GM12878 (cell line): ENCODE measurements around the gene PHACTR1. TPM values are rescaled to one million over a fixed set of nuclear protein-coding genes. Genes with fewer than 3 reads are reported as not detected.

Source experiments
- ATAC-seq: fragments of 200-7000 bp; cut with Tn5 transposase; 3 replicates; pipeline ENCODE4 v1.9.1; 2020; ENCODE audit warnings: mild to moderate bottlenecking, moderate library complexity
- BruUV-seq: library from RNA; stranded (reverse); fragments of 400-500 nt; replicated peaks from 2 replicates; lab custom pipeline; 2021; lab: Mats Ljungman, UMichigan
- CTCF ChIA-PET: fragments of 300-600 bp; sonication (Branson Sonifier 250); formaldehyde crosslinking; extraction: SDS; loops from one replicate; lab custom pipeline; 2021; ENCODE audit warnings: inconsistent platforms; lab: Yijun Ruan, JAX
- POLR2A ChIA-PET: fragments of 350-600 bp; formaldehyde crosslinking; extraction: SDS; loops from one replicate; lab custom pipeline; 2021; ENCODE audit warnings: inconsistent platforms; lab: Charles Lee
- RAD21 ChIA-PET: fragments of 300-600 bp; sonication (Branson Sonifier 250); formaldehyde crosslinking; loops from one replicate; lab custom pipeline; 2023; ENCODE audit warnings: antibody characterized with exemption; ENCODE audit not compliant: unreplicated experiment; lab: Charles Lee
- SMC1A ChIA-PET: fragments of 300-600 bp; sonication (Branson Sonifier 250); formaldehyde crosslinking; loops from one replicate; lab custom pipeline; 2023; ENCODE audit not compliant: unreplicated experiment, uncharacterized antibody; lab: Charles Lee
- DNase-seq: peaks from one replicate; pipeline ENCODE4 v3.0.0-alpha.2; 2011; ENCODE audit warnings: low read depth, low spot score
- FAIRE-seq: peaks from 3 replicates; lab custom pipeline; 2011; peaks lifted over from hg19 to GRCh38; lab: Jason Lieb, UNC
- H2AFZ ChIP-seq: 2 replicates; pipeline ENCODE4 v1.6.0; 2011; ENCODE audit warnings: low read depth, low read length, control low read depth; ENCODE audit not compliant: control insufficient read depth
- H3K27ac ChIP-seq: 2 replicates; pipeline ENCODE4 v1.5.1; 2011; ENCODE audit warnings: control low read depth; ENCODE audit not compliant: control insufficient read depth, insufficient read depth
- H3K27me3 ChIP-seq, 2 experiments: replicated peaks in 1 of 2; 2 replicates each; pipeline versions ENCODE4 v1.6.0 to v1.6.1; 2011; ENCODE audit warnings: low read length in 1 of 2; ENCODE audit not compliant: control insufficient read depth in 2 of 2, insufficient read depth in 2 of 2
- H3K36me3 ChIP-seq, 2 experiments: 2 replicates each; pipeline ENCODE4 v1.5.1; 2011; ENCODE audit warnings: low read length in 1 of 2; ENCODE audit not compliant: control insufficient read depth in 2 of 2, insufficient read depth in 2 of 2
- H3K4me1 ChIP-seq: 2 replicates; pipeline ENCODE4 v1.6.1; 2011; ENCODE audit warnings: mild to moderate bottlenecking, low read length, moderate library complexity, mixed read lengths; ENCODE audit not compliant: control insufficient read depth, insufficient read depth
- H3K4me2 ChIP-seq: 2 replicates; pipeline ENCODE4 v1.6.0; 2011; ENCODE audit warnings: control low read depth; ENCODE audit not compliant: control insufficient read depth, insufficient read depth
- H3K4me3 ChIP-seq: fragments of 200-600 bp; sonication (generic); 2 replicates; pipeline ENCODE4 v1.5.1; 2016
- H3K79me2 ChIP-seq: 2 replicates; pipeline ENCODE4 v1.6.0; 2011; ENCODE audit warnings: low read length; ENCODE audit not compliant: control insufficient read depth, insufficient read depth
- H3K9ac ChIP-seq: 2 replicates; pipeline ENCODE4 v1.8.0; 2011; ENCODE audit warnings: low read length, control low read depth, mixed read lengths; ENCODE audit not compliant: control insufficient read depth, insufficient read depth
- H3K9me3 ChIP-seq: replicated peaks from 3 replicates; pipeline ENCODE4 v1.5.1; 2011; ENCODE audit warnings: mild to moderate bottlenecking, low read length; ENCODE audit not compliant: control insufficient read depth, insufficient read depth
- H4K20me1 ChIP-seq: 2 replicates; pipeline ENCODE4 v1.6.0; 2011; ENCODE audit not compliant: control insufficient read depth, insufficient read depth
- BCL3 ChIP-seq: IDR thresholded peaks from 2 replicates; pipeline ENCODE4 v1.6.1; 2011; ENCODE audit warnings: borderline replicate concordance, low read depth, mild to moderate bottlenecking, moderate library complexity, low read length; ENCODE audit not compliant: insufficient read depth, poor library complexity, severe bottlenecking
- CHD1 ChIP-seq: IDR thresholded peaks from 2 replicates; pipeline ENCODE4 v1.6.1; 2012; ENCODE audit warnings: low read depth, low read length, improper control_type of control experiment
- EED ChIP-seq: sonication (generic); IDR thresholded peaks from 2 replicates; pipeline ENCODE4 v1.6.1; 2016; ENCODE audit warnings: antibody characterized with exemption, low read depth
- HDGF ChIP-seq: fragments of 450-650 bp; IDR thresholded peaks from 2 replicates; pipeline ENCODE4 v1.6.1; 2016; ENCODE audit warnings: antibody characterized with exemption
- JUND ChIP-seq: IDR thresholded peaks from 2 replicates; pipeline ENCODE4 v1.6.1; 2012; ENCODE audit warnings: low read depth, mild to moderate bottlenecking, low read length, improper control_type of control experiment, moderate library complexity
- LARP7 ChIP-seq: fragments of 450-650 bp; IDR thresholded peaks from 2 replicates; pipeline ENCODE4 v1.6.1; 2017; ENCODE audit warnings: mild to moderate bottlenecking
- MTA3 ChIP-seq: IDR thresholded peaks from 2 replicates; pipeline ENCODE4 v1.6.1; 2012; ENCODE audit warnings: low read length, inconsistent platforms, borderline replicate concordance
- NR2C2 ChIP-seq: IDR thresholded peaks from 2 replicates; pipeline ENCODE4 v1.6.1; 2011; ENCODE audit warnings: borderline replicate concordance, low read depth; ENCODE audit not compliant: control insufficient read depth, insufficient read length
- RELB ChIP-seq: fragments of 450-650 bp; IDR thresholded peaks from 2 replicates; pipeline ENCODE4 v1.6.1; 2017; ENCODE audit warnings: low read depth, mild to moderate bottlenecking, moderate library complexity
- STAT1 ChIP-seq: fragments of 450-650 bp; conservative IDR thresholded peaks from 2 replicates; pipeline ENCODE4 v1.6.1; 2014; ENCODE audit warnings: antibody characterized with exemption, mild to moderate bottlenecking
- STAT3 ChIP-seq: IDR thresholded peaks from 2 replicates; pipeline ENCODE4 v1.6.1; 2011; ENCODE audit warnings: low read depth, low read length, improper control_type of control experiment
- TAF1 ChIP-seq: IDR thresholded peaks from 2 replicates; pipeline ENCODE4 v1.6.1; 2011; ENCODE audit warnings: mild to moderate bottlenecking, low read depth, low read length, borderline replicate concordance
- ZNF207 ChIP-seq: fragments of 450-650 bp; IDR thresholded peaks from 2 replicates; pipeline ENCODE4 v1.6.1; 2014; ENCODE audit warnings: antibody characterized with exemption, mild to moderate bottlenecking, borderline replicate concordance
- WGBS: methylation state at CpG from one replicate; pipeline ENCODE4 v1.1.6; 2016; ENCODE audit warnings: low lambda C conversion rate; ENCODE audit not compliant: insufficient replicate concordance, insufficient coverage; ENCODE audit errors: missing lambda C conversion rate; 5-methylcytosine and 5-hydroxymethylcytosine counted together
- in situ Hi-C: fragments of 300-500 bp; cut with MboI; formaldehyde crosslinking; loops from 9 replicates; pipeline ENCODE4 v1.14.3; 2018; ENCODE audit warnings: mixed read lengths
- intact Hi-C: fragments of 100-400 bp; cut with micrococcal nuclease; formaldehyde crosslinking; loops from one replicate; pipeline ENCODE4 v1.14.2; 2022; ENCODE audit not compliant: unreplicated experiment
- polyA plus RNA-seq, 11 experiments: library from polyadenylated mRNA; depleted of rRNA in 4 of 11; unstranded in 6 of 11; stranded (reverse) in 5 of 11; fragments of >200 nt; fragmentation: Nextera tagmentation in 4 of 11; fragmentation: Illumina TruSeq in 1 of 11; extraction: Ambion mirVana in 4 of 11; extraction: Trizol in 1 of 11; gene quantifications; 1 replicate in 1 of 11; 2 replicates in 10 of 11; pipeline versions ENCODE4 v1.2.1 to v1.2.3, GENCODE V29; 2011 to 2016; ENCODE audit warnings: inconsistent platforms in 2 of 11, missing spikeins in 2 of 11, low read depth in 1 of 11
- total RNA-seq, 4 experiments: library from RNA; depleted of rRNA in 3 of 4; stranded (reverse); fragments of >200 nt in 3 of 4; fragmentation: Illumina TruSeq in 1 of 4; extraction: Trizol in 1 of 4; gene quantifications; 2 replicates each; pipeline versions ENCODE4 v1.2.1 to v1.2.3, GENCODE V29; 2013 to 2021
- TF ChIP-seq, protein P1 (sequence below): fragments of 450-650 bp; IDR thresholded peaks from 2 replicates; pipeline ENCODE4 v1.6.1; 2017; ENCODE audit warnings: borderline replicate concordance

Gene PHACTR1
- total and polyA plus RNA-seq, 10 of the 15 experiments (the other 5 are each of a cell fraction or from before 2014, with no cell fraction given) = 34.2 to 94.6 (median 62.3) TPM

- Histone ChIP-seq H4K20me1 (no peaks in the 10 kb centered on the region), H3K27ac (no peak overlapping the region), H3K36me3 (no peaks in the 10 kb centered on the region), H3K9me3 (no peaks in the 10 kb centered on the region), H2AFZ (no peak overlapping the region), H3K4me3 (no peak overlapping the region), H3K4me1 (no peaks in the 10 kb centered on the region), H3K79me2 (no peaks in the 10 kb centered on the region), H3K27me3 (peaks cover 1 to 2% of the 10 kb centered on the region in 2 experiments), H3K4me2 (no peak overlapping the region), H3K9ac (no peak overlapping the region)
- ChIA-PET CTCF (interaction anchor here (1.0 kb wide), 1 partner anchor 19 kb away, joined by 4 read pairs; no protein-coding TSS in a partner anchor), RAD21 (no interaction called here), SMC1A (interaction anchor here (1.2 kb wide), 1 partner anchor 400 kb away, joined by 3 read pairs; no protein-coding TSS in a partner anchor), POLR2A (no interaction called here)
- DNase-seq (no peak), ATAC-seq (no peak), FAIRE-seq (no peak)
- in situ Hi-C loops (no loop called here), intact Hi-C loops (no loop called here)
- no TSS peak for BruUV-seq
- 13% methylated on average over 6 of the region's 6 CpGs for WGBS
- TF ChIP-seq TAF1 (no peak), HDGF (no peak), LARP7 (no peak)
- TF ChIP-seq, all 136 proteins: peak for 0
Measured at GRCh38 chr6:12875051-12875450, 158.5 kb downstream of the PHACTR1 start.

DNA sequence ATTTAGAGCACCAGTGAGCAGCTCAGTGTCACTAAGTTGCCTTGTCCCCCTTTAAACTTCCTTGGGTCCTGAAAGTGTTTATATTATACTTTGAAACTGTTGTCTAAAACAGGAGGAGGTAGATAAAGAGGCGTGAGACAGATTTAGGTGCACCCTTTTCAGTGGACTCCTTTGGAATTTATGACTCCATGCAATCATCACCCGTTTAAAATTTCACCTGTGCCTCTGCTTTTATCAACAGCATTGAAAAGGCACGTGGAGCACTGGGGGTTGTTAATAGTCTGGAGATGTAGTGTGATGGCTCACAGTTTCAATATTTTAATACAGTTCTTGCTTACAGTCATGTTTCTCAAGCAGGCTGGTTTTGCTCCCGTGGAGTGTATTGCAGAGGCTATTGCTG is 162.2 kb downstream of the PHACTR1 start:
- no peaks in the 10 kb centered on the region for H4K20me1 ChIP-seq
- H3K27ac ChIP-seq = no peak overlapping the region
- H3K9ac ChIP-seq = no peak overlapping the region
- ChIA-PET SMC1A (interaction anchor here (1.0 kb wide), 1 partner anchor 9 kb away, joined by 3 read pairs; no protein-coding TSS in a partner anchor), POLR2A (no interaction called here), CTCF (interaction anchor here (1.3 kb wide), 1 partner anchor 13 kb away, joined by 4 read pairs; no protein-coding TSS in a partner anchor), RAD21 (no interaction called here)
- peaks cover 1 to 2% of the 10 kb centered on the region in 2 experiments for H3K27me3 ChIP-seq
- ATAC-seq (no peak), DNase-seq (no peak), FAIRE-seq (no peak)
- H3K4me2 ChIP-seq = no peak overlapping the region
- H3K4me1 ChIP-seq = no peaks in the 10 kb centered on the region
- no peak overlapping the region for H2AFZ ChIP-seq
- in situ Hi-C loops = no loop called here
- 8% methylated on average over 4 of the region's 4 CpGs for WGBS
- no peaks in the 10 kb centered on the region for H3K79me2 ChIP-seq
- no peak overlapping the region for H3K4me3 ChIP-seq
- intact Hi-C loops = no loop called here
- H3K9me3 ChIP-seq = no peaks in the 10 kb centered on the region
- no TSS peak for BruUV-seq
- H3K36me3 ChIP-seq = no peaks in the 10 kb centered on the region
- TF ChIP-seq STAT3 (no peak), JUND (no peak), RELB (no peak), ZNF207 (no peak), STAT1 (no peak), BCL3 (no peak), NR2C2 (no peak), CHD1 (no peak), TAF1 (no peak), MTA3 (no peak), EED (no peak)
- TF ChIP-seq, protein P1, sequence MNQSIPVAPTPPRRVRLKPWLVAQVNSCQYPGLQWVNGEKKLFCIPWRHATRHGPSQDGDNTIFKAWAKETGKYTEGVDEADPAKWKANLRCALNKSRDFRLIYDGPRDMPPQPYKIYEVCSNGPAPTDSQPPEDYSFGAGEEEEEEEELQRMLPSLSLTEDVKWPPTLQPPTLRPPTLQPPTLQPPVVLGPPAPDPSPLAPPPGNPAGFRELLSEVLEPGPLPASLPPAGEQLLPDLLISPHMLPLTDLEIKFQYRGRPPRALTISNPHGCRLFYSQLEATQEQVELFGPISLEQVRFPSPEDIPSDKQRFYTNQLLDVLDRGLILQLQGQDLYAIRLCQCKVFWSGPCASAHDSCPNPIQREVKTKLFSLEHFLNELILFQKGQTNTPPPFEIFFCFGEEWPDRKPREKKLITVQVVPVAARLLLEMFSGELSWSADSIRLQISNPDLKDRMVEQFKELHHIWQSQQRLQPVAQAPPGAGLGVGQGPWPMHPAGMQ = no peak
